ENCODE results near the gene STXBP5.
A peak's percentile ranks its signal among the peaks of the same experiment; 100 is the strongest.

The STXBP5 gene

GRCh38 chr6:147310521-147310920 lies 106.3 kb downstream of the STXBP5 start:
- DNase-seq (ENCODE audit: low spot score) = no peak
- no peak for TF ChIP-seq CTCF (IDR thresholded peaks at IDR 0.05; ENCODE audit: extremely low read depth, insufficient read depth, missing control alignments)
- in situ Hi-C loops (cut with MboI; ENCODE audit: low pct_unique_long_range_greater_than_20kb, low sequenced_read_pairs, unreplicated experiment) = no loop called here

GRCh38 chr6:147311218-147311617 lies 107.0 kb downstream of the STXBP5 start:
- in situ Hi-C loops (cut with MboI; ENCODE audit: low pct_unique_long_range_greater_than_20kb, low sequenced_read_pairs, unreplicated experiment) = no loop called here
- no peak for DNase-seq (ENCODE audit: low spot score)
- no peak for TF ChIP-seq CTCF (IDR thresholded peaks at IDR 0.05; ENCODE audit: extremely low read depth, insufficient read depth, missing control alignments)

GRCh38 chr6:147321260-147321659 lies 117.0 kb downstream of the STXBP5 start:
- TF ChIP-seq CTCF (IDR thresholded peaks at IDR 0.05; ENCODE audit: extremely low read depth, insufficient read depth, missing control alignments) = no peak
- in situ Hi-C loops (cut with MboI; ENCODE audit: low pct_unique_long_range_greater_than_20kb, low sequenced_read_pairs, unreplicated experiment) = no loop called here
- no peak for DNase-seq (ENCODE audit: low spot score)

- DNase-seq (ENCODE audit: low spot score) = peak; percentile 54
- no peak for TF ChIP-seq CTCF (IDR thresholded peaks at IDR 0.05; ENCODE audit: extremely low read depth, insufficient read depth, missing control alignments)
- in situ Hi-C loops (cut with MboI; ENCODE audit: low pct_unique_long_range_greater_than_20kb, low sequenced_read_pairs, unreplicated experiment) = no loop called here
Measured at GRCh38 chr6:147322299-147323162, 118.3 kb downstream of the STXBP5 start.

- in situ Hi-C loops (cut with MboI; ENCODE audit: low pct_unique_long_range_greater_than_20kb, low sequenced_read_pairs, unreplicated experiment) = no loop called here
- no peak for TF ChIP-seq CTCF (IDR thresholded peaks at IDR 0.05; ENCODE audit: extremely low read depth, insufficient read depth, missing control alignments)
- no peak for DNase-seq (ENCODE audit: low spot score)
Measured at GRCh38 chr6:147325557-147325956, 121.3 kb downstream of the STXBP5 start.

GRCh38 chr6:147331401-147331800 lies 127.2 kb downstream of the STXBP5 start:
- no peak for DNase-seq (ENCODE audit: low spot score)
- in situ Hi-C loops (cut with MboI; ENCODE audit: low pct_unique_long_range_greater_than_20kb, low sequenced_read_pairs, unreplicated experiment) = no loop called here
- TF ChIP-seq CTCF (IDR thresholded peaks at IDR 0.05; ENCODE audit: extremely low read depth, insufficient read depth, missing control alignments) = no peak
